ENCODE data around the gene WDR91. TPM values are rescaled to one million over a fixed set of nuclear protein-coding genes. Genes with fewer than 3 reads are reported as not detected.

The WDR91 gene
- total RNA-seq, 1 donor from 2014 or later, result 15.0 TPM

DNA sequence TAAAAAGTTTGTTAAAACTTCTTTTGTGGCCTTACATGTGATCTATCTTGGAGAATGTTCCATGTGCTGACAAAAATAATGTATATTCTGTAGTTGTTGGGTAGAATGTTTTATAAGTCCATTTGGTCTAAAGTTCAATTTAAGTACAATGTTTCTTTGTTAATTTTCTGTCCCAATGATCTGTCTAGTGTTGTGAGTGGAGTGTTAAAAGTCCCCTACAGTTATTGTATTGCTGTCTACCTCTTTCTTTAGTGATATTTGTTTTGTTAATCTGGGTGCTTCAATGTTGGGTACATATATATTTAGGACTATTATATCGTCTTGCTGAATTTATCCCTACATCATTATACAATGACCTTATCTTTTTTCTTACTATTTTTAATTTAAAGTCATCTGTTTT, 56.6 kb downstream of the WDR91 start:
- Mint-ChIP-seq H3K27me3 (ENCODE audit: low read depth) (no peaks in the 10 kb centered on the region), H3K36me3 (peaks cover 9% of the 10 kb centered on the region), H3K4me1 (no peaks in the 10 kb centered on the region), H3K9me3 (peaks cover 42% of the 10 kb centered on the region), H3K4me3 (no peak overlapping the region), H3K27ac (no peak overlapping the region)
- no peak for DNase-seq (ENCODE audit: low spot score in 2 of 2, unreplicated experiment in 2 of 2)
- TF ChIP-seq CTCF (IDR thresholded peaks at IDR 0.05; ENCODE audit: unreplicated experiment), result no peak

DNA sequence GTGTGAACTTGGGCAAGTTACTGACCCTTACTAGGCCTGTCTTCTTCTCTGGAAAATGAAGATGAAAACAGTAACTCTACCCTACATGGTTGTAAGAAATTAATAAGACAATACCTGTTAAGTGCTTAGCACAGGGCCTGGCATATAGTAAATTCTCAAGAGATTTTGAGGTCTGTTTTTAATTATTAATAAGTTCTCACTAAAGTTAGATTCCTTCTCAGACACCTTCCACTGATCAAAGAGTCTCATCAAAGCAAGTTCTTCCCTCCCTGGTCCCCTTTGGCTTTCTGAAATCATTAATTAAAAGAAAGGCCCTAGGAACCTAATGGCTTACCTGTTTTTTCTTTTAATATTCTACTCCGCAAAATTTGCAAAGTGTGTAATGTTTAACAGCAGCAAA, 58.9 kb downstream of the WDR91 start:
- Mint-ChIP-seq H3K4me3 (no peak overlapping the region), H3K27me3 (ENCODE audit: low read depth) (no peaks in the 10 kb centered on the region), H3K36me3 (peaks cover 9% of the 10 kb centered on the region), H3K4me1 (peaks cover 3% of the 10 kb centered on the region), H3K27ac (no peak overlapping the region), H3K9me3 (peaks cover 42% of the 10 kb centered on the region)
- TF ChIP-seq CTCF (IDR thresholded peaks at IDR 0.05; ENCODE audit: unreplicated experiment), result no peak
- no peak for DNase-seq (ENCODE audit: low spot score in 2 of 2, unreplicated experiment in 2 of 2)

GRCh38 chr7:135151533-135151932, 59.8 kb downstream of the WDR91 start:
- Mint-ChIP-seq H3K27ac (no peak overlapping the region), H3K4me3 (no peak overlapping the region), H3K27me3 (ENCODE audit: low read depth) (no peaks in the 10 kb centered on the region), H3K36me3 (peaks cover 4% of the 10 kb centered on the region), H3K9me3 (peaks cover 35% of the 10 kb centered on the region), H3K4me1 (peaks cover 3% of the 10 kb centered on the region)
- no peak for TF ChIP-seq CTCF (IDR thresholded peaks at IDR 0.05; ENCODE audit: unreplicated experiment)
- no peak for DNase-seq (ENCODE audit: low spot score in 2 of 2, unreplicated experiment in 2 of 2)

DNA sequence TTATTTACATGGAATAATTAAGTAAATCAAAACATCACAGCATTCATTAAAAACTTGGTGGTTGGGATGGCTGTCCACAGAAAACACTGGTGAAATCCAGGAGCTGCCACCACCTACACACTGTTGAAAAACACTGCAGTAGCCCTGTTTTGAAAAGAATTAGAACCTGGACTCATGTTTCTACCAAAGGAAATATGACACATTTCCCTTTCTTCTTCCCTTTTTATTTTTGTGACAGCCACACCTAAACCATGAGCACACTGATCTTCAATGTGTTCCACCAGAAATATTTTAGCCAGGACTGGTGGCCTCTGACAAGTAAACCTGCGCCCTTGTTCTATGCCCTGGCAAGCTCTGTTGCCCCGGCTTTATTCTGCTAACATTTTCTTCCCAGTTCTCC, 60.2 kb downstream of the WDR91 start:
- Mint-ChIP-seq H3K9me3 (peaks cover 31% of the 10 kb centered on the region), H3K36me3 (peaks cover 2% of the 10 kb centered on the region), H3K27ac (no peak overlapping the region), H3K4me3 (no peak overlapping the region), H3K27me3 (ENCODE audit: low read depth) (no peaks in the 10 kb centered on the region), H3K4me1 (peaks cover 3% of the 10 kb centered on the region)
- no peak for TF ChIP-seq CTCF (IDR thresholded peaks at IDR 0.05; ENCODE audit: unreplicated experiment)
- DNase-seq (ENCODE audit: low spot score in 2 of 2, unreplicated experiment in 2 of 2), result no peak

DNA sequence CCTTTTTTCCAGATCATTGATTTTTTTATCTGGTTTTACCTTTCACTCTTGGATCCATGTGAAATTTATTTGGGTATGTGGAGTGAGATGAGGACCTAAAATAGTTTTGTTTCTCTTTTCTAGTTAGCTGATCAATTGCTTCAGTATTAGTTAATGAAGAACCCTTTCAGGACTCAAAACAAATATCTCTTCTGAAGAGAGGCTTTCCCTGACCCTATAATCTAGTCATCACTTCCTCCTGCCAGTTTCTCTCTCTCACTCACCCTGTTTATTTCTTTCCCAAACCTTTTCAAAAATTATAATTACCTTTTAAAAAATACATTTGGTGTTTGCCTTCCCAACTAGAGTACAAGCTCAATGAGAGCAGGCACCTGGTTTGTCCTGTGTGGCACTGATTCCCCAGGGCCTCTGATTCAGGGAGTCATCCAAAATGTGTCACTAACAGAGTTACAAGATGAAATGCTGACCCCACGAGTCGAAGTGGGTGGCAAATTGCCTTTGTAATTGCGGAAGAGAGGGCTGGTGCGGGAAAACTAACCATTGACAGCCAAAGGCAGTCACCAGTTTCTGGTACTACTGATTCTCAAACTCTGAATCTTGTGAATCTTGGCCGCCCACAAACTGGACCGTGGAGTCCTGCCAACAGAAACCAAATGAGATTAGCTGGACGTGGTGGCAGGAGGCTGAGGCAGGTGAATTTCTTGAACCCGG, 61.1 kb downstream of the WDR91 start:
- peaks cover 3% of the 10 kb centered on the region for H3K4me1 Mint-ChIP-seq
- no peak for DNase-seq (ENCODE audit: low spot score in 2 of 2, unreplicated experiment in 2 of 2)
- TF ChIP-seq CTCF (IDR thresholded peaks at IDR 0.05; ENCODE audit: unreplicated experiment), result no peak
- peaks cover 23% of the 10 kb centered on the region for H3K9me3 Mint-ChIP-seq
- H3K27me3 Mint-ChIP-seq (ENCODE audit: low read depth), result no peaks in the 10 kb centered on the region
- no peaks in the 10 kb centered on the region for H3K36me3 Mint-ChIP-seq
- no peak overlapping the region for H3K27ac Mint-ChIP-seq
- no peak overlapping the region for H3K4me3 Mint-ChIP-seq
